ENCODE measurements around the gene ABCB10. TPM values are rescaled to one million over a fixed set of nuclear protein-coding genes. Genes with fewer than 3 reads are reported as not detected.
"Not testable (repeated sequence)": the region's sequence is repeated elsewhere in the genome, so short reads cannot be mapped to it uniquely, and the experiment has no call there.

The ABCB10 gene
- polyA plus RNA-seq, result 10 to 100 TPM in 2 of 3 donors, 1 to 10 TPM in 1; 6.3 to 13.6 (median 13.1) TPM

- no peaks in the 10 kb centered on the region for H3K36me3 Mint-ChIP-seq
- peak within 1 kb of the TSS; percentile 86 to 93 (median 88) for H3K27ac Mint-ChIP-seq
- peak; percentile 86 to 88 (median 87) for DNase-seq
- peak within 1 kb of the TSS; percentile 93 to 96 (median 95) for H3K4me3 Mint-ChIP-seq
- H3K9me3 Mint-ChIP-seq, result peaks cover 0 to 2% (median 0%) of the 10 kb centered on the region in 6 donors
- peaks cover 39 to 53% of the 10 kb centered on the region in 2 donors for H3K4me1 Mint-ChIP-seq
- H3K27me3 Mint-ChIP-seq (ENCODE audit: low read depth in 3 of 3), result peaks cover 2 to 6% (median 3%) of the 10 kb centered on the region in 3 donors
Measured at GRCh38 chr1:229558460-229559335, at the start of gene ABCB10. Gene ABCB10 (minus strand): TSS chr1:229558707. CDS start chr1:229558652, 55 bp downstream.

DNA sequence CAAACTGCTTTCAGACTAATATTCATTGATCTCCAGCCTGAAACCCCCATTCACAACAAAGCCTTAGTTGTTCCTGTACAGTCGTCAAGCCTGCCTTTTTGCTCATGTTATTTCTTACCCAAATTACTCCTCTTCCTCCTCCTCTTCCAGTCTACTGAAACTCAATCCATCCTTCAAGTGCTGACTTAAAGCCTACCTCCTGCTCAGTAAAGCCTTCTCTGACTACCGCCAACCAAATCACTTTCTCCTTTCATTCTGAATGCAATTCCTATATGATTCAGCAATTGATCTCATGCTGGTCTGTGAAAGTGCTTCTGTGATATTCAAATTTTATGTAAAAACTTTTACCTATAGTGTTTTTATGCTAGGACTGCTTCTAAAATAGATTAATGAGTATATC is 48.9 kb upstream of the ABCB10 start:
- no peak overlapping the region for H3K4me3 Mint-ChIP-seq
- peak overlapping the region in 2 of 6 donors; percentile 42 to 54 for H3K27ac Mint-ChIP-seq
- H3K36me3 Mint-ChIP-seq, result peaks cover 24 to 64% (median 34%) of the 10 kb centered on the region in 3 donors
- DNase-seq, result no peak
- H3K27me3 Mint-ChIP-seq (ENCODE audit: low read depth in 3 of 3), result peaks cover 0 to 4% (median 0%) of the 10 kb centered on the region in 3 donors
- H3K4me1 Mint-ChIP-seq, result no peaks in the 10 kb centered on the region
- no peaks in the 10 kb centered on the region for H3K9me3 Mint-ChIP-seq

DNA sequence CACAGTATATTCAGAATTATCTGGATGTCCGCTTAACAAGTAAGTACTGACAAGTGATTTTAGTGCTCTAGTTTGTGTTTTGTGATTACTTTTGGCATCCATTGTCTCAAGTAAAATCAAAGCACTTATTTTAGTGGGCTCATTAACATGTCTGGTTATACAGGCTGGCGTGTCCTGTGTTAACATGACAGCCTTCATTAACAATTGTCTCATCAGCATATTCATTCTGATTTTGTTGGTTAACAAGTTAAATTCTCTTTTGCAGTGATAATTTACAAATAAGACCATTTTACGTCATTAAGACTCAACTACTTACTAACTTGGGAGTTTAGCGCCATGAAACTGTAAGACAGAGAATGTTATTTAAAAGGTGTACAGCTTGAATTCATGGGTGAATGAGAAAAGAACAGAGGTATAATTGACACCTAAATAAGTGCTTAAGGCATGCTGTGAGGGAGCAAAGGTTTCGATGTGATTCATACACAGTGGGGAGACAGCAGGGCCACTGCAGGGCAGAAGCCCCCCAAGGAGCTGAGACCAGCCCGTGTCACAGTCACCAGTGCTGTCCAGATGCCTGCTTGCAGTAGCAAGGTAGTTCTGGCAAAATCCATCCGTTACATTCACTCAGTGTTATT is 45.0 kb upstream of the ABCB10 start:
- no peak for DNase-seq
- H3K27me3 Mint-ChIP-seq (ENCODE audit: low read depth in 3 of 3), result peaks cover 0 to 1% (median 0%) of the 10 kb centered on the region in 3 donors
- H3K9me3 Mint-ChIP-seq, result no peaks in the 10 kb centered on the region
- H3K27ac Mint-ChIP-seq, result no peak overlapping the region
- H3K4me3 Mint-ChIP-seq, result no peak overlapping the region
- peaks cover 18 to 51% (median 28%) of the 10 kb centered on the region in 3 donors for H3K36me3 Mint-ChIP-seq
- H3K4me1 Mint-ChIP-seq, result peaks cover 10 to 12% of the 10 kb centered on the region in 2 donors

- H3K9me3 Mint-ChIP-seq, result no peaks in the 10 kb centered on the region
- H3K4me1 Mint-ChIP-seq, result peaks cover 22 to 31% of the 10 kb centered on the region in 2 donors
- peaks cover 0 to 1% (median 0%) of the 10 kb centered on the region in 3 donors for H3K27me3 Mint-ChIP-seq (ENCODE audit: low read depth in 3 of 3)
- H3K27ac Mint-ChIP-seq, result peak overlapping the region in 1 of 6 donors; percentile 31
- DNase-seq, result no peak
- no peak overlapping the region for H3K4me3 Mint-ChIP-seq
- H3K36me3 Mint-ChIP-seq, result peaks cover 11 to 31% (median 16%) of the 10 kb centered on the region in 3 donors
Measured at GRCh38 chr1:229600229-229600628, 41.7 kb upstream of the ABCB10 start.

- H3K36me3 Mint-ChIP-seq, result peaks cover 14 to 26% (median 16%) of the 10 kb centered on the region in 3 donors
- peaks cover 0 to 1% (median 0%) of the 10 kb centered on the region in 3 donors for H3K27me3 Mint-ChIP-seq (ENCODE audit: low read depth in 3 of 3)
- H3K27ac Mint-ChIP-seq, result no peak overlapping the region
- DNase-seq, result no peak
- H3K4me1 Mint-ChIP-seq, result peaks cover 22 to 31% of the 10 kb centered on the region in 2 donors
- no peaks in the 10 kb centered on the region for H3K9me3 Mint-ChIP-seq
- H3K4me3 Mint-ChIP-seq, result no peak overlapping the region
Measured at GRCh38 chr1:229599218-229599954, 40.9 kb upstream of the ABCB10 start.

DNA sequence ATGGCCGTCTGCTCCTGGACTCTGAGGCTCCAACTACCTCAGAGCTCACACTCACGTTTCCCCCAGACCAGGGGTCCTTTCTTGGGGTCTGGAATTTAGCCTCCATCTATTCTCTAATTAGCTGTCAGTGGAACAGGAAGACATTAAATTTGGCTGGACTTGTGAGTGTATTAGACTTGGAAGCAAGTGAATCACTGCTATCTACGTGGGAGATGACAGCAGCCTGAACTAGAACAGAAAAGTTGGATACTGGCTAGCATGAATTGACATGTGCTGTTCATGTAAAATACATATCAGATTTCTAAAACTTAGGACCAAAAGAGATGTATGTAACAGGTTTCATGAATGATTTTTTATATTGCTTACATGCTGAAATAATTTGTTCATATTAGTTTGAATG is 39.4 kb upstream of the ABCB10 start:
- Mint-ChIP-seq H3K36me3 (peaks cover 14 to 32% (median 22%) of the 10 kb centered on the region in 3 donors), H3K4me1 (peaks cover 22 to 31% of the 10 kb centered on the region in 2 donors), H3K9me3 (no peaks in the 10 kb centered on the region), H3K27ac (peak overlapping the region in 2 of 6 donors; percentile 36 to 51), H3K4me3 (no peak overlapping the region), H3K27me3 (ENCODE audit: low read depth in 3 of 3) (peaks cover 0 to 1% (median 0%) of the 10 kb centered on the region in 3 donors)
- no peak for DNase-seq

DNA sequence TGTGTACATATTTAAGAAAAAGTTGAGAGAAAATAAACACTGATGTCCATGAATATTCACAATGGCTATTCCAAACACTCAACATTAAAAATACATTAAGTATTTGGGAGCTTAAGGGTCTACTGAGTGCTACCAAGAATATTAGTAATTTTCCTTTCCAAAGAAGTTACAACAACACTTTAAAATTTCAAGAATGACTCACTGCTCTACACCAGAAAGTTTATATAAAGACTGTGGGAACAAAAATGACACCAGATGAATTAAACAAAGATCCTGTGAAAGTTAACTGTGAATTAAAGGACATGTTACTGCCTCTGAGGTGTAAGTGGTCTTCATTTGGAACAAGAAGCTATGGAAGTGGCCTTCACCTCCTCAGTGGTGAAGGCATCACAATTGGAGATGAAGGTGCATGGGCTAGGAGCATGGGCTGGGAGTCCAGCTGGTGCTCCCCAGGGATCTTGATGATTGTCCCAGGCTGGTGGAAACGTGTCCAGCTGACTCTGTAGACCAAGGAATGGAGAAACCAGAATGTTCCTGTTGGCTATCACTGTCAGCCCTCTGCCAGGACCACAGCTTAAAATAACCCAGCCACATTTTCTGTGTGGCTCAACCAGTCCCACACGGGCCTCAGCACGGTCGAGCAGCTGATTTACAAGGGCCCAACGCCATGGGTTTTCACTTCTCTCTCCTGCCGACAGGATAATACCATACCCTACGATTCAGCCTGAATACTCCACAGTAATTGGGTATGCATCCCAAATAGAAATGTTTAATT is 38.6 kb upstream of the ABCB10 start:
- peaks cover 9 to 30% (median 22%) of the 10 kb centered on the region in 3 donors for H3K36me3 Mint-ChIP-seq
- peak overlapping the region in 2 of 6 donors; percentile 24 to 28 for H3K27ac Mint-ChIP-seq

DNA sequence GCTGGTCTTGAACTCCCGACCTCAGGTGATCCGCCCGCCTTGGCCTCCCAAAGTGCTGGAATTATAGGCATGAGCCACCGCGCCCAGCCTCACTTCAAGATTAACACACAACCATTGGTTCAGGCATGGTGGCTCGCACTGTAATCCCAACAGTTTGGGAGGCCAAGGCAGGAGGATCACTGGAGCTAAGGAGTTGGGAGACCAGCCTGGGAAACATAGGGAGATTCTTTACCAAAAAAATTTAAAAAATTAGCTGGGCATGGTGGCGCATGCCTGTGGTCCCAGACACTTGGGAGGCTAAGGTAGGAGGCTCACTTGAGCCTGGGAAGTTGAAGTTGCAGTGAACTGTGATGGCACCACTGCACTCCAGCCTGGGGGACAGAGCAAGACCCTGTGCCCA is 37.4 kb upstream of the ABCB10 start:
- H3K4me3 Mint-ChIP-seq; H3K9me3 Mint-ChIP-seq; DNase-seq; H3K27me3 Mint-ChIP-seq (ENCODE audit: low read depth in 3 of 3); H3K27ac Mint-ChIP-seq: not testable (repeated sequence)
- peaks cover 16 to 20% of the 10 kb centered on the region in 2 donors for H3K4me1 Mint-ChIP-seq
- peaks cover 5 to 21% (median 17%) of the 10 kb centered on the region in 3 donors for H3K36me3 Mint-ChIP-seq

More for the DNA sequence above, 38.6 kb upstream of the ABCB10 start:
- Mint-ChIP-seq H3K4me3 (no peak overlapping the region), H3K4me1 (peaks cover 20 to 31% of the 10 kb centered on the region in 2 donors), H3K9me3 (no peaks in the 10 kb centered on the region), H3K27me3 (ENCODE audit: low read depth in 3 of 3) (peaks cover 0 to 1% (median 0%) of the 10 kb centered on the region in 3 donors)
- DNase-seq, result no peak

GRCh38 chr1:229594227-229595008 is 35.9 kb upstream of the ABCB10 start:
- Mint-ChIP-seq H3K27me3 (ENCODE audit: low read depth in 3 of 3) (no peaks in the 10 kb centered on the region), H3K9me3 (no peaks in the 10 kb centered on the region), H3K36me3 (peaks cover 0 to 16% (median 14%) of the 10 kb centered on the region in 3 donors), H3K27ac (no peak overlapping the region), H3K4me1 (peaks cover 12 to 20% of the 10 kb centered on the region in 2 donors), H3K4me3 (no peak overlapping the region)
- no peak for DNase-seq

DNA sequence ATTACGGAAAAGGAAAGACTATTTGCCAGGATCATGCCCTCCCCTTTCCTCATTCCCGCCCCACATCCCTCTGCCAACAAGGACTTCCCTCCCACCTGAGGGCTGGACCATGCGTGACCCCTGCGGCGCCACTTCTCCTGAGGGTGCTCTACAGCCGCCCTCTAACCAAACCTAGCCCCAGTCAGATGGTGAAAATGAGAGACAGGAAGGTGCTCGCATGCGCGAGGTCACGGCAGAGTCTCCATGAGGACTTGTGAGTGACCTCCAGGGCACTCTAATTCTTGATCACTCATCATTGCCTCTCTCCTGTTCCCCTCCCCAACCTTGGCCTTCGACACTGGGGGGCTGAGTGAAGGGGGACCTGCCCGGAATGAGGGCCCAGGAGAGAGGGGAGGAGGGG is 35.3 kb upstream of the ABCB10 start:
- peaks cover 0 to 13% (median 12%) of the 10 kb centered on the region in 3 donors for H3K36me3 Mint-ChIP-seq
- no peaks in the 10 kb centered on the region for H3K9me3 Mint-ChIP-seq
- no peak for DNase-seq
- peaks cover 12 to 20% of the 10 kb centered on the region in 2 donors for H3K4me1 Mint-ChIP-seq
- no peaks in the 10 kb centered on the region for H3K27me3 Mint-ChIP-seq (ENCODE audit: low read depth in 3 of 3)
- H3K27ac Mint-ChIP-seq, result no peak overlapping the region
- H3K4me3 Mint-ChIP-seq, result no peak overlapping the region

DNA sequence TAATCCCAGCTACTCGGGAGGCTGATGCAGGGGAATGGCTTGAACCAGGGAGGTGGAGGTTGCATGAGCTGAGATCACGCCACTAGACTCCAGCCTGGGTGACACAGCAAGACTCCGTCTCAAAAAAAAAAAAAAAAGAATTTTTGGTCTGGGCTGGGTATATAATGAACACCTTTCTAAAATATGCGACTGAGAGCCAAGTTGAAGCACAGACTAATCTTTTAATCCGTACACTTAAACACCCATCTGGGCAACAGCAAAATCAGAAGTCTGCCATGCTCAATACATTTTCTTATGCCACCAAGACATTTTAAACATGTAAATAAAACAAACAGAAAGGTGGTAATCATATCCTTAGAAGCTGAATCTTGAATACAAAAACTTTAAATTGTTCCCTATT is 31.6 kb upstream of the ABCB10 start:
- Mint-ChIP-seq H3K9me3 (no peaks in the 10 kb centered on the region), H3K27me3 (ENCODE audit: low read depth in 3 of 3) (no peaks in the 10 kb centered on the region), H3K36me3 (peaks cover 0 to 16% (median 10%) of the 10 kb centered on the region in 3 donors), H3K4me1 (no peaks in the 10 kb centered on the region), H3K4me3 (no peak overlapping the region), H3K27ac (no peak overlapping the region)
- DNase-seq, result no peak

DNA sequence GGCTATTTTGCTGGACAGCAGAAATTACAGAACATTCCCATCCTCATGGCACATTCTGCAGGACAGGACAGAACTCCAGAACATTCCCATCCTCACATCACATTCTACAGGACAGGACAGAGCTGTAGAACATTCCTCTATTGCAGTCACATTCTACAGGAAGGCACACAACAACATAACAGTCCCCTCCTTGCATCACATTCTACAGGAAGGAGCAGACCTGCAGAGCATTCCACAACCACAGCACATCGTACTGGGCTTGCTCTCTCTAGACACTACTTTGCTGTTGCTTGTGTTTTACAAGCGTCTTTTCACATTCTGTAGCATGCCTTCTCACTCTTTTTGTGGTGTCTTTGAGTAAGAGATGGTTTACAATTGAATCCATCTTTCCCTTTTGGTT is 26.8 kb upstream of the ABCB10 start:
- Mint-ChIP-seq H3K4me1 (no peaks in the 10 kb centered on the region), H3K4me3 (no peak overlapping the region), H3K9me3 (no peaks in the 10 kb centered on the region), H3K27ac (no peak overlapping the region), H3K27me3 (ENCODE audit: low read depth in 3 of 3) (peaks cover 0 to 1% (median 0%) of the 10 kb centered on the region in 3 donors), H3K36me3 (peaks cover 0 to 3% (median 0%) of the 10 kb centered on the region in 3 donors)
- no peak for DNase-seq
